Natural killer cell (primary cell): Measurements from ENCODE around the gene LGI4. TPM values are rescaled to one million over a fixed set of nuclear protein-coding genes. Genes with fewer than 3 reads are reported as not detected.

ENCODE experiments used
- ATAC-seq, 3 donors: fragments of 150-1000 bp in 2 of 3; fragments of 200-7000 bp in 1 of 3; cut with Tn5 transposase; 1 replicate in 1 of 3; 2 replicates in 2 of 3; pipeline ENCODE4 v1.10.0; 2021; ENCODE audit warnings: mild to moderate bottlenecking in 2 of 3, moderate library complexity in 2 of 3
- DNase-seq, 2 donors: peaks; one replicate each; pipeline versions ENCODE4 v3.0.0 to v3.0.0-alpha.2; 2013 to 2021; ENCODE audit warnings: mixed read lengths in 1 of 2
- H3K27ac ChIP-seq: one replicate; pipeline ENCODE4 v1.5.1; 2013; ENCODE audit warnings: mild to moderate bottlenecking, low read length
- H3K27me3 ChIP-seq: one replicate; pipeline ENCODE4 v1.6.1; 2013; ENCODE audit warnings: low read length; ENCODE audit not compliant: control insufficient read depth, insufficient read depth
- H3K36me3 ChIP-seq: one replicate; pipeline ENCODE4 v1.6.1; 2013; ENCODE audit warnings: low read length; ENCODE audit not compliant: control insufficient read depth, insufficient read depth
- H3K4me1 ChIP-seq: one replicate; pipeline ENCODE4 v1.6.1; 2013; ENCODE audit warnings: low read length; ENCODE audit not compliant: control insufficient read depth, insufficient read depth
- H3K4me3 ChIP-seq: one replicate; pipeline ENCODE4 v1.5.1; 2013; ENCODE audit warnings: low read length
- H3K9me3 ChIP-seq: one replicate; pipeline ENCODE4 v1.6.1; 2013; ENCODE audit warnings: low read length; ENCODE audit not compliant: control insufficient read depth, insufficient read depth
- H3K27ac Mint-ChIP-seq, 2 donors: one replicate each; pipeline ENCODE4 v1.8.0; 2022; ENCODE audit warnings: mild to moderate bottlenecking in 2 of 2, mixed read lengths in 2 of 2, moderate library complexity in 1 of 2
- H3K27me3 Mint-ChIP-seq, 2 donors: one replicate each; pipeline ENCODE4 v1.8.0; 2022; ENCODE audit warnings: low read depth in 2 of 2, mixed read lengths in 2 of 2
- H3K36me3 Mint-ChIP-seq: one replicate; pipeline ENCODE4 v1.8.0; 2022; ENCODE audit warnings: mixed read lengths
- H3K4me1 Mint-ChIP-seq, 2 donors: one replicate each; pipeline ENCODE4 v1.8.0; 2022; ENCODE audit warnings: mixed read lengths in 2 of 2
- H3K4me3 Mint-ChIP-seq: one replicate; pipeline ENCODE4 v1.8.0; 2022; ENCODE audit warnings: mild to moderate bottlenecking, moderate library complexity, mixed read lengths
- H3K9me3 Mint-ChIP-seq, 2 donors: one replicate each; pipeline ENCODE4 v1.8.0; 2022; ENCODE audit warnings: mixed read lengths in 2 of 2
- CTCF ChIP-seq: fragments of 200-600 bp; IDR thresholded peaks from one replicate; pipeline ENCODE4 v1.8.0; 2022; ENCODE audit warnings: antibody characterized with exemption
- WGBS: methylation state at CpG from one replicate; pipeline ENCODE4 v1.1.7; 2013; ENCODE audit warnings: missing lambda C conversion rate; ENCODE audit not compliant: insufficient coverage; 5-methylcytosine and 5-hydroxymethylcytosine counted together
- intact Hi-C: fragments of 100-400 bp; cut with micrococcal nuclease; formaldehyde crosslinking; loops from one replicate; pipeline ENCODE4 v1.14.2; 2022
- total RNA-seq, 4 donors: library from RNA; stranded (reverse); fragments of 120-200 nt in 1 of 4; gene quantifications; one replicate each; pipeline versions ENCODE4 v1.2.3 to v1.2.4, GENCODE V29; 2013 to 2022

The LGI4 gene
- total RNA-seq, 3 donors from 2014 or later (not counting 1 experiment from before 2014, with no cell fraction given), result 0.49 to 0.72 TPM; not detected in 1

GRCh38 chr19:35093941-35094647 is 40.8 kb downstream of the LGI4 start:
- intact Hi-C loops, result no loop called here
- no peak overlapping the region for H3K27ac Mint-ChIP-seq
- 85% methylated on average over 11 of the region's 11 CpGs for WGBS

GRCh38 chr19:35093430-35093829 is 41.4 kb downstream of the LGI4 start:
- 97% methylated on average over 5 of the region's 5 CpGs for WGBS
- no peak for ATAC-seq
- Histone ChIP-seq H3K36me3 (no peaks in the 10 kb centered on the region), H3K27ac (no peak overlapping the region), H3K4me3 (no peak overlapping the region), H3K27me3 (peaks cover 6% of the 10 kb centered on the region), H3K4me1 (peaks cover 4% of the 10 kb centered on the region), H3K9me3 (no peaks in the 10 kb centered on the region)
- Mint-ChIP-seq H3K9me3 (no peaks in the 10 kb centered on the region), H3K36me3 (no peaks in the 10 kb centered on the region), H3K27me3 (peaks cover 0 to 9% of the 10 kb centered on the region in 2 donors), H3K4me3 (no peak overlapping the region), H3K4me1 (no peaks in the 10 kb centered on the region), H3K27ac (no peak overlapping the region)
- intact Hi-C loops, result no loop called here
- DNase-seq, result no peak
- no peak for TF ChIP-seq CTCF

More at GRCh38 chr19:35093941-35094647, 40.8 kb downstream of the LGI4 start:
- Mint-ChIP-seq H3K4me1 (no peaks in the 10 kb centered on the region), H3K27me3 (peaks cover 0 to 9% of the 10 kb centered on the region in 2 donors), H3K36me3 (no peaks in the 10 kb centered on the region), H3K4me3 (no peak overlapping the region), H3K9me3 (no peaks in the 10 kb centered on the region)
- peaks cover 6% of the 10 kb centered on the region for H3K27me3 ChIP-seq
- no peaks in the 10 kb centered on the region for H3K9me3 ChIP-seq
- H3K4me3 ChIP-seq, result no peak overlapping the region
- DNase-seq (no peak), ATAC-seq (no peak)
- H3K36me3 ChIP-seq, result no peaks in the 10 kb centered on the region
- peaks cover 4% of the 10 kb centered on the region for H3K4me1 ChIP-seq
- no peak for TF ChIP-seq CTCF
- no peak overlapping the region for H3K27ac ChIP-seq

- Histone ChIP-seq H3K36me3 (no peaks in the 10 kb centered on the region), H3K27me3 (peaks cover 6% of the 10 kb centered on the region), H3K9me3 (no peaks in the 10 kb centered on the region), H3K4me1 (peaks cover 22% of the 10 kb centered on the region), H3K4me3 (no peak overlapping the region), H3K27ac (no peak overlapping the region)
- no peak overlapping the region for H3K27ac Mint-ChIP-seq
- intact Hi-C loops, result loop anchor here (1.0 kb wide), 1 partner anchor 23 kb away; no protein-coding TSS in a partner anchor
- no peak overlapping the region for H3K4me3 Mint-ChIP-seq
- TF ChIP-seq CTCF, result peak; percentile 61
- 19% methylated on average over 35 of the region's 36 CpGs for WGBS
- DNase-seq (peak in 1 of 2 donors; percentile 73), ATAC-seq (peak in 2 of 3 donors; percentile 82 to 84)
- no peaks in the 10 kb centered on the region for H3K36me3 Mint-ChIP-seq
- no peaks in the 10 kb centered on the region for H3K9me3 Mint-ChIP-seq
- peaks cover 0 to 7% of the 10 kb centered on the region in 2 donors for H3K27me3 Mint-ChIP-seq
- H3K4me1 Mint-ChIP-seq, result peaks cover 13 to 14% of the 10 kb centered on the region in 2 donors
These were observed 44.2 kb downstream of the LGI4 start for GRCh38 chr19:35090506-35091214.
